ENCODE results near the gene VWA3A.

DNA sequence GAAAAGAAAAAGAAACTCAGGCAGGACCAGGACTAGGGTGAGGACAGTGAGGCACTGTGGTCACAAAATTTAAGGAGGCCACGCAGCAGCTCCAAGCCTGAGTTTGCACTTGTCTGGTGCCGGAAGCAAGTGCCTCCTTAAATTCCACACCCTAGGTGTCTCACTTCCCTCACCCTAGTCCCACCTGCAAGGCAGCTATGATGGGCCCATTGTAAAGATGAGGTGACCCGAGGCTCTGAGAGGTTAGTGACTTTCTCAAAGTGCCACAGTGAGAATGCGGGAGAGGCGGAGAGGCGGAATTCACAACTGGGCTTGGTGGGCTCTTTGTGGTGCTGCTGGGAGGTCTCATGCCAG, 92.3 kb downstream of the VWA3A start:
- TF ChIP-seq, protein P1, sequence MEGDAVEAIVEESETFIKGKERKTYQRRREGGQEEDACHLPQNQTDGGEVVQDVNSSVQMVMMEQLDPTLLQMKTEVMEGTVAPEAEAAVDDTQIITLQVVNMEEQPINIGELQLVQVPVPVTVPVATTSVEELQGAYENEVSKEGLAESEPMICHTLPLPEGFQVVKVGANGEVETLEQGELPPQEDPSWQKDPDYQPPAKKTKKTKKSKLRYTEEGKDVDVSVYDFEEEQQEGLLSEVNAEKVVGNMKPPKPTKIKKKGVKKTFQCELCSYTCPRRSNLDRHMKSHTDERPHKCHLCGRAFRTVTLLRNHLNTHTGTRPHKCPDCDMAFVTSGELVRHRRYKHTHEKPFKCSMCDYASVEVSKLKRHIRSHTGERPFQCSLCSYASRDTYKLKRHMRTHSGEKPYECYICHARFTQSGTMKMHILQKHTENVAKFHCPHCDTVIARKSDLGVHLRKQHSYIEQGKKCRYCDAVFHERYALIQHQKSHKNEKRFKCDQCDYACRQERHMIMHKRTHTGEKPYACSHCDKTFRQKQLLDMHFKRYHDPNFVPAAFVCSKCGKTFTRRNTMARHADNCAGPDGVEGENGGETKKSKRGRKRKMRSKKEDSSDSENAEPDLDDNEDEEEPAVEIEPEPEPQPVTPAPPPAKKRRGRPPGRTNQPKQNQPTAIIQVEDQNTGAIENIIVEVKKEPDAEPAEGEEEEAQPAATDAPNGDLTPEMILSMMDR (IDR thresholded peaks at IDR 0.05; ENCODE audit: borderline replicate concordance, extremely low read depth, low read length, poor library complexity, severe bottlenecking) = no peak
- TF ChIP-seq EZH2 (IDR thresholded peaks at IDR 0.05; ENCODE audit: borderline replicate concordance, low read depth, low read length, severe bottlenecking) = no peak

All from DND-41 (cell line).